H9 (cell line): ENCODE data around the gene SF3B1. TPM values are rescaled to one million over a fixed set of nuclear protein-coding genes. Genes with fewer than 3 reads are reported as not detected.

Experiments used
- DNase-seq: peaks from one replicate; pipeline ENCODE4 v3.0.0-alpha.2; 2017
- H2AFZ ChIP-seq: one replicate; pipeline ENCODE4 v1.6.1; 2013; ENCODE audit warnings: mild to moderate bottlenecking, low read length, control low read depth, moderate library complexity
- H2AK5ac ChIP-seq: 2 replicates; pipeline ENCODE4 v1.6.1; 2013; ENCODE audit warnings: low read length, control low read depth, mixed read lengths; ENCODE audit not compliant: insufficient read length
- H2BK120ac ChIP-seq: one replicate; pipeline ENCODE4 v1.6.1; 2013; ENCODE audit warnings: low read depth, mild to moderate bottlenecking, low read length, control low read depth, inconsistent platforms; ENCODE audit not compliant: poor library complexity, severe bottlenecking
- H2BK12ac ChIP-seq: 2 replicates; pipeline ENCODE4 v1.6.1; 2013; ENCODE audit warnings: low read length, control low read depth, mixed read lengths, low read depth; ENCODE audit not compliant: insufficient read length
- H2BK15ac ChIP-seq: 2 replicates; pipeline ENCODE4 v1.6.1; 2013; ENCODE audit warnings: low read depth, low read length, control low read depth
- H2BK20ac ChIP-seq: one replicate; pipeline ENCODE4 v1.6.1; 2013; ENCODE audit warnings: low read depth, mild to moderate bottlenecking, low read length, control low read depth, inconsistent platforms; ENCODE audit not compliant: poor library complexity, severe bottlenecking
- H2BK5ac ChIP-seq: 2 replicates; pipeline ENCODE4 v1.6.1; 2013; ENCODE audit warnings: low read length, control low read depth, mixed read lengths; ENCODE audit not compliant: insufficient read length
- H3K14ac ChIP-seq: 2 replicates; pipeline ENCODE4 v1.6.1; 2013; ENCODE audit warnings: low read length, control low read depth; ENCODE audit not compliant: insufficient read depth
- H3K18ac ChIP-seq: 2 replicates; pipeline ENCODE4 v1.6.1; 2013; ENCODE audit warnings: low read depth, mild to moderate bottlenecking, mixed read lengths, low read length, control low read depth; ENCODE audit not compliant: insufficient read length
- H3K23ac ChIP-seq: 2 replicates; pipeline ENCODE4 v1.6.1; 2013; ENCODE audit warnings: low read length, control low read depth, mixed read lengths, low read depth; ENCODE audit not compliant: insufficient read length
- H3K23me2 ChIP-seq: 2 replicates; pipeline ENCODE4 v1.6.1; 2013; ENCODE audit warnings: low read depth, mild to moderate bottlenecking, mixed read lengths, low read length, control low read depth; ENCODE audit not compliant: insufficient read length, poor library complexity, severe bottlenecking
- H3K27ac ChIP-seq: 2 replicates; pipeline ENCODE4 v1.5.1; 2013; ENCODE audit warnings: low read length, control low read depth, mixed read lengths, low read depth; ENCODE audit not compliant: insufficient read length
- H3K27me3 ChIP-seq: 2 replicates; pipeline ENCODE4 v1.6.1; 2013; ENCODE audit warnings: low read length, control low read depth, inconsistent platforms; ENCODE audit not compliant: insufficient read depth
- H3K4ac ChIP-seq: 2 replicates; pipeline ENCODE4 v1.6.1; 2013; ENCODE audit warnings: low read depth, mild to moderate bottlenecking, control low read depth, inconsistent platforms, low read length, moderate library complexity
- H3K4me1 ChIP-seq: 2 replicates; pipeline ENCODE4 v1.6.1; 2013; ENCODE audit warnings: low read length, control low read depth, inconsistent platforms; ENCODE audit not compliant: insufficient read depth
- H3K4me2 ChIP-seq: 2 replicates; pipeline ENCODE4 v1.6.1; 2013; ENCODE audit warnings: low read length, control low read depth, mixed read lengths; ENCODE audit not compliant: insufficient read length, insufficient read depth
- H3K56ac ChIP-seq: 2 replicates; pipeline ENCODE4 v1.6.1; 2013; ENCODE audit warnings: low read depth, mild to moderate bottlenecking, mixed read lengths, low read length, control low read depth; ENCODE audit not compliant: insufficient read length
- H3K79me1 ChIP-seq: 2 replicates; pipeline ENCODE4 v1.6.1; 2013; ENCODE audit warnings: low read depth, mild to moderate bottlenecking, moderate library complexity, low read length, control low read depth, inconsistent platforms; ENCODE audit not compliant: insufficient read depth, poor library complexity, severe bottlenecking
- H3K79me2 ChIP-seq: 2 replicates; pipeline ENCODE4 v1.6.1; 2013; ENCODE audit warnings: low read length, control low read depth, inconsistent platforms; ENCODE audit not compliant: insufficient read depth
- H3K9ac ChIP-seq: 2 replicates; pipeline ENCODE4 v1.6.1; 2013; ENCODE audit warnings: low read length, control low read depth, mixed read lengths; ENCODE audit not compliant: insufficient read length; ENCODE audit errors: extremely low read depth
- H3K9me3 ChIP-seq: one replicate; pipeline ENCODE4 v1.6.1; 2013; ENCODE audit warnings: low read depth, low read length, inconsistent platforms; ENCODE audit not compliant: control insufficient read depth
- H3T11ph ChIP-seq: one replicate; pipeline ENCODE4 v1.6.1; 2013; ENCODE audit warnings: mild to moderate bottlenecking, low read length, control low read depth, inconsistent platforms
- H4K20me1 ChIP-seq: one replicate; pipeline ENCODE4 v1.6.1; 2013; ENCODE audit not compliant: control insufficient read depth, insufficient read length, insufficient read depth
- H4K5ac ChIP-seq: 2 replicates; pipeline ENCODE4 v1.6.1; 2013; ENCODE audit warnings: low read depth, mild to moderate bottlenecking, mixed read lengths, low read length, control low read depth; ENCODE audit not compliant: insufficient read length
- H4K8ac ChIP-seq: replicated peaks from 2 replicates; pipeline ENCODE4 v1.6.1; 2013; ENCODE audit warnings: low read length, control low read depth, mixed read lengths, low read depth; ENCODE audit not compliant: insufficient read length
- H4K91ac ChIP-seq: 2 replicates; pipeline ENCODE4 v1.6.1; 2013; ENCODE audit warnings: low read depth, mild to moderate bottlenecking, moderate library complexity, mixed read lengths, low read length, control low read depth; ENCODE audit not compliant: insufficient read length
- H3K27ac Mint-ChIP-seq, 3 experiments: 2 replicates in 2 of 3; 3 replicates in 1 of 3; pipeline ENCODE4 v1.8.0; 2020 to 2021; ENCODE audit warnings: mixed read lengths in 3 of 3, mild to moderate bottlenecking in 1 of 3, moderate library complexity in 1 of 3
- H3K27me3 Mint-ChIP-seq: 2 replicates; pipeline ENCODE4 v1.8.0; 2021; ENCODE audit warnings: low read depth, mild to moderate bottlenecking, moderate library complexity, mixed read lengths
- H3K36me3 Mint-ChIP-seq, 3 experiments: 2 replicates in 2 of 3; 3 replicates in 1 of 3; pipeline ENCODE4 v1.8.0; 2020 to 2021; ENCODE audit warnings: low read depth in 3 of 3, mixed read lengths in 3 of 3; ENCODE audit not compliant: insufficient read depth in 1 of 3
- H3K4me1 Mint-ChIP-seq, 2 experiments: 2 replicates each; pipeline ENCODE4 v1.8.0; 2020; ENCODE audit warnings: mixed read lengths in 2 of 2
- H3K4me3 Mint-ChIP-seq, 2 experiments: 2 replicates in 1 of 2; 3 replicates in 1 of 2; pipeline ENCODE4 v1.8.0; 2020 to 2021; ENCODE audit warnings: mild to moderate bottlenecking in 2 of 2, mixed read lengths in 2 of 2, moderate library complexity in 1 of 2
- H3K9me3 Mint-ChIP-seq, 2 experiments: 2 replicates in 1 of 2; 3 replicates in 1 of 2; pipeline ENCODE4 v1.8.0; 2020; ENCODE audit warnings: mild to moderate bottlenecking in 2 of 2, mixed read lengths in 2 of 2, moderate library complexity in 1 of 2
- CTCF ChIP-seq: fragments of 200-600 bp; sonication (generic); conservative IDR thresholded peaks from 3 replicates; pipeline ENCODE4 v1.8.0; 2021; ENCODE audit warnings: antibody characterized with exemption, mild to moderate bottlenecking
- total RNA-seq: library from RNA; stranded (reverse); gene quantifications from 2 replicates; pipeline ENCODE4 v1.2.1, GENCODE V29; 2021

Gene SF3B1
- total RNA-seq, 1 experiment from 2014 or later = 278 TPM

GRCh38 chr2:197446844-197447243, 12.0 kb upstream of the SF3B1 start:
- no peak overlapping the region for H3T11ph ChIP-seq
- no peak overlapping the region for H2BK12ac ChIP-seq
- no peaks in the 10 kb centered on the region for H3K79me1 ChIP-seq
- no peaks in the 10 kb centered on the region for H3K9me3 ChIP-seq
- Mint-ChIP-seq H3K4me1 (no peaks in the 10 kb centered on the region), H3K36me3 (no peaks in the 10 kb centered on the region), H3K4me3 (no peak overlapping the region), H3K27me3 (no peaks in the 10 kb centered on the region), H3K27ac (peak overlapping the region in 1 of 3 experiments; percentile 31; a peak in 1 of 7 replicates), H3K9me3 (no peaks in the 10 kb centered on the region)
- DNase-seq = no peak
- no peak overlapping the region for H3K27ac ChIP-seq
- H3K23ac ChIP-seq = no peak overlapping the region
- no peak overlapping the region for H2BK15ac ChIP-seq
- TF ChIP-seq CTCF = no peak
- no peaks in the 10 kb centered on the region for H3K79me2 ChIP-seq
- H4K8ac ChIP-seq = no peak overlapping the region
- no peak overlapping the region for H4K5ac ChIP-seq
- H3K4me2 ChIP-seq = no peak overlapping the region
- no peak overlapping the region for H2BK120ac ChIP-seq
- H3K4me1 ChIP-seq = no peaks in the 10 kb centered on the region
- no peak overlapping the region for H3K4ac ChIP-seq
- H3K23me2 ChIP-seq = no peaks in the 10 kb centered on the region
- H3K14ac ChIP-seq = no peak overlapping the region
- no peak overlapping the region for H3K56ac ChIP-seq
- H4K20me1 ChIP-seq = no peaks in the 10 kb centered on the region
- H3K18ac ChIP-seq = no peak overlapping the region
- no peak overlapping the region for H4K91ac ChIP-seq
- no peak overlapping the region for H2AFZ ChIP-seq
- no peak overlapping the region for H2BK5ac ChIP-seq
- H3K27me3 ChIP-seq = no peaks in the 10 kb centered on the region
- no peak overlapping the region for H3K9ac ChIP-seq
- no peak overlapping the region for H2BK20ac ChIP-seq
- H2AK5ac ChIP-seq = no peak overlapping the region
